ENCODE results near the gene CHST15.

DNA sequence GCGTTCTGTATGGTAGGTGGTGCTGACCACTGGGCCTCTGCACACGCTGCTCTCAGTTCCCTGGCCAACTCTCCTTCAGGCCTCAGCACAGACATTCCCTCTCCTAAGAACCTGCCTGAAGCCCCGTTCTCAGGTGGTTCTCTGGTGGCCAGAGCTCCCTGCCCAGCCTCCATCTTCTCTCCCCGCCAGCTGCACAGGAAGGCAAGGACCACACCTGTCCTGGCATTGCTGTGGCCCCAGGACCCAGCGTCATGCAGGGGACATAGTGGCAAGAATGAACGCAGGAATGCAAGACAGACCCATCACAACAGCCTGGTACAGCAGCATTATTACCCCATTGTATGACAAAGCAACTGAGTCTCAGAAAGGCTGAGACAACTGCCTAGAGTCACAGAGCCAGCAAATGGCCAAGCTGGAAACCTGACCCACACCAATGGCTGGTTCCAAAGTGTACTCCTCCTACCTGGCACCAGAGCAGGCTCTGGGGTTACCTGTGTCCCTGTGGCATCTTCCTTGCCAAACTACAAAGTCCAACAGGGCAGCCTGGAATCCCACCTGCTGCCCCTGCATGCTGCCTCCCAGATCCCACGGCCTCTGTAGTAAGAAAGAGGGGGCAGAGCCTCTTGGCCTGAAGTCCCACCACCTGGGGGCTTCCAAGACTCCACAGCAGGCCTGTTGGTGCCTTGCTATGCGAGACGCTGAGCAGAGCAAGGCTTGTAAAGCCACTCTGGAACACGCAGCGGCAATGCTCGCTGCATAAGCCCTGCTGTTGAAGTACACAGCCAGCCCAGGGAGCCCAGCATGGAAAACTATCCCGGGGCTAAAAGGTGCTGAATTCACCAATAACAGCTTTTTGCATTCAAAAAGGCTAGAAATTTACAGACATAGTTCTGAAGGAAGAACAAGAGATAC, 73.3 kb downstream of the CHST15 start:
- TF ChIP-seq, protein P1, sequence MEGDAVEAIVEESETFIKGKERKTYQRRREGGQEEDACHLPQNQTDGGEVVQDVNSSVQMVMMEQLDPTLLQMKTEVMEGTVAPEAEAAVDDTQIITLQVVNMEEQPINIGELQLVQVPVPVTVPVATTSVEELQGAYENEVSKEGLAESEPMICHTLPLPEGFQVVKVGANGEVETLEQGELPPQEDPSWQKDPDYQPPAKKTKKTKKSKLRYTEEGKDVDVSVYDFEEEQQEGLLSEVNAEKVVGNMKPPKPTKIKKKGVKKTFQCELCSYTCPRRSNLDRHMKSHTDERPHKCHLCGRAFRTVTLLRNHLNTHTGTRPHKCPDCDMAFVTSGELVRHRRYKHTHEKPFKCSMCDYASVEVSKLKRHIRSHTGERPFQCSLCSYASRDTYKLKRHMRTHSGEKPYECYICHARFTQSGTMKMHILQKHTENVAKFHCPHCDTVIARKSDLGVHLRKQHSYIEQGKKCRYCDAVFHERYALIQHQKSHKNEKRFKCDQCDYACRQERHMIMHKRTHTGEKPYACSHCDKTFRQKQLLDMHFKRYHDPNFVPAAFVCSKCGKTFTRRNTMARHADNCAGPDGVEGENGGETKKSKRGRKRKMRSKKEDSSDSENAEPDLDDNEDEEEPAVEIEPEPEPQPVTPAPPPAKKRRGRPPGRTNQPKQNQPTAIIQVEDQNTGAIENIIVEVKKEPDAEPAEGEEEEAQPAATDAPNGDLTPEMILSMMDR (conservative IDR thresholded peaks at IDR 0.05; ENCODE audit: low read depth, low read length), result no peak
- TF ChIP-seq EZH2 (IDR thresholded peaks at IDR 0.05; ENCODE audit: low read length, unreplicated experiment) (no peak), EZH2phosphoT487 (IDR thresholded peaks at IDR 0.05; ENCODE audit: borderline replicate concordance, low read length) (no peak)

Data from PC-3 (cell line).